ENCODE data around the gene ZNF232. TPM values are rescaled to one million over a fixed set of nuclear protein-coding genes. Genes with fewer than 3 reads are reported as not detected.
"Not testable (repeated sequence)": the region's sequence is repeated elsewhere in the genome, so short reads cannot be mapped to it uniquely, and the experiment has no call there.

ZNF232 gene
- 11.1 TPM for polyA plus RNA-seq
- long read RNA-seq, donor 1: 0 reads
- long read RNA-seq, donor 2, partial matches to known transcripts: 10 of 10 reads
- long read RNA-seq, donor 2, other reads (novel, unspliced or antisense): 0 of 10 reads
- long read RNA-seq, donor 3: 0 reads
- long read RNA-seq, donor 4: 0 reads
- long read RNA-seq, donor 5, partial matches to known transcripts: 0 of 1 reads
- long read RNA-seq, donor 5, other reads (novel, unspliced or antisense): 0 of 1 reads
- long read RNA-seq, donor 6, partial matches to known transcripts: 0 of 1 reads
- long read RNA-seq, donor 6, other reads (novel, unspliced or antisense): 0 of 1 reads
- long read RNA-seq, donor 7, partial matches to known transcripts: 0 of 1 reads
- long read RNA-seq, donor 7, other reads (novel, unspliced or antisense): 0 of 1 reads
- long read RNA-seq, donor 8: 0 reads
- long read RNA-seq, donor 9, partial matches to known transcripts: 0 of 1 reads
- long read RNA-seq, donor 9, other reads (novel, unspliced or antisense): 0 of 1 reads
- long read RNA-seq, donor 10, partial matches to known transcripts: 0 of 1 reads
- long read RNA-seq, donor 10, other reads (novel, unspliced or antisense): 0 of 1 reads
- long read RNA-seq, donor 11, partial matches to known transcripts: 0 of 1 reads
- long read RNA-seq, donor 11, other reads (novel, unspliced or antisense): 0 of 1 reads

GRCh38 chr17:5111402-5112204, at the start of gene ZNF232:
ZNF232 (minus strand) TSS chr17:5111878; CDS start chr17:5111822, 56 bp downstream.
- Histone ChIP-seq H3K9me3 (ENCODE audit: control insufficient read depth, low read depth, low read length) (peaks cover 22% of the 10 kb centered on the region), H3K27me3 (ENCODE audit: control insufficient read depth, insufficient read depth, low read length) (peaks cover 21% of the 10 kb centered on the region), H3K4me3 (ENCODE audit: low read length) (peak within 1 kb of the TSS; percentile 73), H3K27ac (ENCODE audit: low read length) (peak within 1 kb of the TSS; percentile 72), H3K4me1 (ENCODE audit: control insufficient read depth, insufficient read depth, low read length) (peaks cover 9% of the 10 kb centered on the region), H3K36me3 (ENCODE audit: control insufficient read depth, insufficient read depth, low read length) (peaks cover 16% of the 10 kb centered on the region)
- WGBS (ENCODE audit: insufficient coverage, low lambda C conversion rate): no CpG with 5 or more reads among the region's 69 CpGs
- DNase-seq: peak; percentile 98 to 99

DNA sequence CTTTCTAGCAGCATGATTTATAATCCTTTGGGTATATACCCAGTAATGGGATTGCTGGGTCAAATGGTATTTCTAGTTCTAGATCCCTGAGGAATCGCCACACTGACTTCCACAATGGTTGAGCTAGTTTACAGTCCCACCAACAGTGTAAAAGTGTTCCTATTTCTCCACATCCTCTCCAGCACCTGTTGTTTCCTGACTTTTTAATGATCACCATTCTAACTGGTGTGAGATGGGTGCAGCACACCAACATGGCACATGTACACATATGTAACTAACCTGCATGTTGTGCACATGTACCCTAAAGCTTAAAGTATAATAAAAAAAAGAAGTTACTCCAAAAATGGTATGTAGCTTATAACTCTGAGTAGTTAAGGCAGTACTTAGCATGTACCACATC, 49.0 kb upstream of the ZNF232 start:
- not testable (repeated sequence) for H3K4me3 ChIP-seq (ENCODE audit: low read length); H3K9me3 ChIP-seq (ENCODE audit: control insufficient read depth, low read depth, low read length)
- WGBS (ENCODE audit: insufficient coverage, low lambda C conversion rate): no CpG with 5 or more reads among the region's 1 CpG

GRCh38 chr17:5146122-5146521, 34.4 kb upstream of the ZNF232 start:
- not testable (repeated sequence) for H3K27ac ChIP-seq (ENCODE audit: low read length); H3K27me3 ChIP-seq (ENCODE audit: control insufficient read depth, insufficient read depth, low read length); H3K4me3 ChIP-seq (ENCODE audit: low read length); H3K4me1 ChIP-seq (ENCODE audit: control insufficient read depth, insufficient read depth, low read length); H3K9me3 ChIP-seq (ENCODE audit: control insufficient read depth, low read depth, low read length); H3K36me3 ChIP-seq (ENCODE audit: control insufficient read depth, insufficient read depth, low read length); DNase-seq
- WGBS (ENCODE audit: insufficient coverage, low lambda C conversion rate): no CpG with 5 or more reads among the region's 1 CpG

More for the DNA sequence above, 49.0 kb upstream of the ZNF232 start:
- not testable (repeated sequence) for H3K27ac ChIP-seq (ENCODE audit: low read length); DNase-seq; H3K4me1 ChIP-seq (ENCODE audit: control insufficient read depth, insufficient read depth, low read length); H3K27me3 ChIP-seq (ENCODE audit: control insufficient read depth, insufficient read depth, low read length); H3K36me3 ChIP-seq (ENCODE audit: control insufficient read depth, insufficient read depth, low read length)

- H3K4me3 ChIP-seq (ENCODE audit: low read length); H3K27me3 ChIP-seq (ENCODE audit: control insufficient read depth, insufficient read depth, low read length); H3K4me1 ChIP-seq (ENCODE audit: control insufficient read depth, insufficient read depth, low read length); H3K27ac ChIP-seq (ENCODE audit: low read length); H3K36me3 ChIP-seq (ENCODE audit: control insufficient read depth, insufficient read depth, low read length); H3K9me3 ChIP-seq (ENCODE audit: control insufficient read depth, low read depth, low read length); DNase-seq: not testable (repeated sequence)
- no CpG with 5 or more reads among the region's 18 CpGs for WGBS (ENCODE audit: insufficient coverage, low lambda C conversion rate)
Measured at GRCh38 chr17:5142877-5143276, 31.2 kb upstream of the ZNF232 start.

- H3K27me3 ChIP-seq (ENCODE audit: control insufficient read depth, insufficient read depth, low read length): no peaks in the 10 kb centered on the region
- no peak overlapping the region for H3K27ac ChIP-seq (ENCODE audit: low read length)
- no peak for DNase-seq
- no peaks in the 10 kb centered on the region for H3K4me1 ChIP-seq (ENCODE audit: control insufficient read depth, insufficient read depth, low read length)
- no peaks in the 10 kb centered on the region for H3K9me3 ChIP-seq (ENCODE audit: control insufficient read depth, low read depth, low read length)
- no CpG with 5 or more reads among the region's 5 CpGs for WGBS (ENCODE audit: insufficient coverage, low lambda C conversion rate)
- no peaks in the 10 kb centered on the region for H3K36me3 ChIP-seq (ENCODE audit: control insufficient read depth, insufficient read depth, low read length)
- no peak overlapping the region for H3K4me3 ChIP-seq (ENCODE audit: low read length)
Measured at GRCh38 chr17:5139458-5139732, 27.7 kb upstream of the ZNF232 start.

GRCh38 chr17:5138616-5139457, 27.2 kb upstream of the ZNF232 start:
- H3K27me3 ChIP-seq (ENCODE audit: control insufficient read depth, insufficient read depth, low read length): no peaks in the 10 kb centered on the region
- no peaks in the 10 kb centered on the region for H3K4me1 ChIP-seq (ENCODE audit: control insufficient read depth, insufficient read depth, low read length)
- H3K36me3 ChIP-seq (ENCODE audit: control insufficient read depth, insufficient read depth, low read length): no peaks in the 10 kb centered on the region
- no peak overlapping the region for H3K4me3 ChIP-seq (ENCODE audit: low read length)
- no CpG with 5 or more reads among the region's 24 CpGs for WGBS (ENCODE audit: insufficient coverage, low lambda C conversion rate)
- no peak overlapping the region for H3K27ac ChIP-seq (ENCODE audit: low read length)
- no peaks in the 10 kb centered on the region for H3K9me3 ChIP-seq (ENCODE audit: control insufficient read depth, low read depth, low read length)
- no peak for DNase-seq

- H3K4me3 ChIP-seq (ENCODE audit: low read length); DNase-seq; H3K27ac ChIP-seq (ENCODE audit: low read length); H3K9me3 ChIP-seq (ENCODE audit: control insufficient read depth, low read depth, low read length); H3K4me1 ChIP-seq (ENCODE audit: control insufficient read depth, insufficient read depth, low read length); H3K36me3 ChIP-seq (ENCODE audit: control insufficient read depth, insufficient read depth, low read length); H3K27me3 ChIP-seq (ENCODE audit: control insufficient read depth, insufficient read depth, low read length): not testable (repeated sequence)
- no CpG with 5 or more reads among the region's 9 CpGs for WGBS (ENCODE audit: insufficient coverage, low lambda C conversion rate)
Measured at GRCh38 chr17:5138198-5138544, 26.5 kb upstream of the ZNF232 start.

- WGBS (ENCODE audit: insufficient coverage, low lambda C conversion rate): no CpG with 5 or more reads among the region's 15 CpGs
Measured at GRCh38 chr17:5137511-5138197, 26.0 kb upstream of the ZNF232 start.

DNA sequence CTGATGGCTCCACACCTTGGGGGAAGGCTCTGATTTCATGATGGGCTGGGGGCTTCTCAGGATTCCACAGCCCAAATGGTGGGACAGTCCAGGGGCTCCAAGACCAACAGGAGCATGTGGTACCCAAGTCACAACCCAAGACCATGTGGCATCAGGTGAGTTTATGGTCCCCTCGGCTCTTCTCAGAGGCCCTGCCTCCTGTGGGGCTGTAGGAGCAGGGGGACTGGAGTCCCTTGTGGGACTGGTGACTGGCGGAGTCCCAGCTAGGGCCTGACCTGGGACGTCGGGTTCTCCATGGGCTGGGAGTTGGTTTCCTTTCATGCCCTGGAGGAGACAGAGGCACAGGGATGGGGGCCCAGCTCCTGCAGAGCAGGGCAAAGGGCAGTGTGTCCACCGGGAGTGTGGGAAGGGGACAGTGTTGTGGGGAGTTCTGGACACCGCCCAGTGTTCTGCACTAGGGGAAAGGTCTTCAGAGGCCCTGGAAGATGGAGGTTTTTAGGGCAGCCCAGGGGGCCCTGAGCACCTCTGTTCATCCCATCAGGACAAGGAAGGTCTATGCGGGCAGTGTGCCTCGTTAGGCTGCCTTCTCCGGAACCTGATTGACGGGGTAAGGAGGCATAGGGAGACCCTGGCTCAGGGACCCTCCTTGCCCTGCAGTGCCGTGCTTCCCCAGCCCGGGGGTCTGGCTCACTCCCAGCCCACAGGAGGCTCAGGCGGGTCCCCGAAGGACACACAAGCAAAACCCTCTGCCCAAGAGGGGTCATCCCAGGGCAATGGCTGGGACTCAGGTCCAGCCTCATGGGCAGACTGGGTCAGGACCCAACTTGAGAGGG, 25.1 kb upstream of the ZNF232 start:
- not testable (repeated sequence) for DNase-seq; H3K4me1 ChIP-seq (ENCODE audit: control insufficient read depth, insufficient read depth, low read length); H3K4me3 ChIP-seq (ENCODE audit: low read length); H3K27ac ChIP-seq (ENCODE audit: low read length); H3K27me3 ChIP-seq (ENCODE audit: control insufficient read depth, insufficient read depth, low read length); H3K9me3 ChIP-seq (ENCODE audit: control insufficient read depth, low read depth, low read length); H3K36me3 ChIP-seq (ENCODE audit: control insufficient read depth, insufficient read depth, low read length)
- WGBS (ENCODE audit: insufficient coverage, low lambda C conversion rate): no CpG with 5 or more reads among the region's 14 CpGs

More at GRCh38 chr17:5137511-5138197, 26.0 kb upstream of the ZNF232 start:
- H3K36me3 ChIP-seq (ENCODE audit: control insufficient read depth, insufficient read depth, low read length); H3K27ac ChIP-seq (ENCODE audit: low read length); H3K27me3 ChIP-seq (ENCODE audit: control insufficient read depth, insufficient read depth, low read length); DNase-seq; H3K4me3 ChIP-seq (ENCODE audit: low read length); H3K4me1 ChIP-seq (ENCODE audit: control insufficient read depth, insufficient read depth, low read length); H3K9me3 ChIP-seq (ENCODE audit: control insufficient read depth, low read depth, low read length): not testable (repeated sequence)

All from large intestine (tissue), 12 donors.